ENCODE results near the gene NAPB. TPM values are rescaled to one million over a fixed set of nuclear protein-coding genes. Genes with fewer than 3 reads are reported as not detected.

Gene NAPB
- total and polyA plus RNA-seq, 10 of the 15 experiments (the other 5 are each of a cell fraction or from before 2014, with no cell fraction given) = 2.1 to 15.9 (median 7.2) TPM

DNA sequence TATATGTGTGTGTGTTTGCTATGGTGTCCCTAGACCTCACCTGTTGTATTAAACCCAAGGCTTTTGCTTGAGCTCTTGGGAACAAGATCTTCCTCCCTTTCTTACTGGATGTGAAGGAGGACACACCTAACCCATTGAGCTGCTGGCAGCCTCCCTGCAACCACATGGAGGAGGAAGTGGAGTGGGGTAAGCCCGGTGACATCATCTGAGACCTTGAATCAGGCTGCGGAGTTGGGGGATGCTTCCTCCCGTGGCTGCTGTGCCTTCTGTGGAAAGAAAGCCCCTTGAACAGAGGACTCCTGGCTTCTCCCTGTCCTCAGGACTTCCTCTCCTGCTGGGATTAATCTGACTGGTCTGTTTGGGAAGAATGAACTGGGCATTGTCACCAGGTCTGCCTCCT, 28.1 kb upstream of the NAPB start:
- in situ Hi-C loops (cut with MboI) = no loop called here
- no peak overlapping the region for H2AFZ ChIP-seq (ENCODE audit: control insufficient read depth, low read depth, low read length)
- H3K27me3 ChIP-seq (replicated peaks in 1 of 2; ENCODE audit: control insufficient read depth in 2 of 2, insufficient read depth in 2 of 2, low read length in 1 of 2) = no peaks in the 10 kb centered on the region
- no peaks in the 10 kb centered on the region for H3K4me1 ChIP-seq (ENCODE audit: control insufficient read depth, insufficient read depth, low read length)
- ChIA-PET RAD21 (ENCODE audit: unreplicated experiment) (no interaction called here), CTCF (interaction anchor here (1.6 kb wide), 1 partner anchor 9 kb away, joined by 4 read pairs; no protein-coding TSS in a partner anchor), SMC1A (ENCODE audit: uncharacterized antibody, unreplicated experiment) (no interaction called here), POLR2A (no interaction called here)
- H3K4me3 ChIP-seq = no peak overlapping the region
- ATAC-seq = peak; percentile 55
- H3K9ac ChIP-seq (ENCODE audit: control insufficient read depth, insufficient read depth, low read length) = no peak overlapping the region
- H3K9me3 ChIP-seq (replicated peaks; ENCODE audit: control insufficient read depth, insufficient read depth, low read length) = no peaks in the 10 kb centered on the region
- no peak overlapping the region for H3K27ac ChIP-seq (ENCODE audit: control insufficient read depth, insufficient read depth)
- intact Hi-C loops (cut with micrococcal nuclease; ENCODE audit: unreplicated experiment) = no loop called here
- no peaks in the 10 kb centered on the region for H3K79me2 ChIP-seq (ENCODE audit: control insufficient read depth, insufficient read depth, low read length)
- no peak for DNase-seq (ENCODE audit: low read depth, low spot score)
- TF ChIP-seq RUNX3 (IDR thresholded peaks at IDR 0.05; ENCODE audit: low read length) = peak; percentile 46
- TF ChIP-seq SP1 (IDR thresholded peaks at IDR 0.05; ENCODE audit: low read depth, low read length) = no peak
- TF ChIP-seq SPI1 (IDR thresholded peaks at IDR 0.05; ENCODE audit: borderline replicate concordance, insufficient read depth, low read depth, low read length) = peak; percentile 61; the same call in 1 of the 2 replicates
- peak; percentile 32; the same call in 1 of the 2 replicates for TF ChIP-seq ATF7 (IDR thresholded peaks at IDR 0.05; ENCODE audit: low read depth)
- TF ChIP-seq FOS (IDR thresholded peaks at IDR 0.05; ENCODE audit: borderline replicate concordance, extremely low read depth, insufficient read length) = no peak
- TF ChIP-seq, protein P1, sequence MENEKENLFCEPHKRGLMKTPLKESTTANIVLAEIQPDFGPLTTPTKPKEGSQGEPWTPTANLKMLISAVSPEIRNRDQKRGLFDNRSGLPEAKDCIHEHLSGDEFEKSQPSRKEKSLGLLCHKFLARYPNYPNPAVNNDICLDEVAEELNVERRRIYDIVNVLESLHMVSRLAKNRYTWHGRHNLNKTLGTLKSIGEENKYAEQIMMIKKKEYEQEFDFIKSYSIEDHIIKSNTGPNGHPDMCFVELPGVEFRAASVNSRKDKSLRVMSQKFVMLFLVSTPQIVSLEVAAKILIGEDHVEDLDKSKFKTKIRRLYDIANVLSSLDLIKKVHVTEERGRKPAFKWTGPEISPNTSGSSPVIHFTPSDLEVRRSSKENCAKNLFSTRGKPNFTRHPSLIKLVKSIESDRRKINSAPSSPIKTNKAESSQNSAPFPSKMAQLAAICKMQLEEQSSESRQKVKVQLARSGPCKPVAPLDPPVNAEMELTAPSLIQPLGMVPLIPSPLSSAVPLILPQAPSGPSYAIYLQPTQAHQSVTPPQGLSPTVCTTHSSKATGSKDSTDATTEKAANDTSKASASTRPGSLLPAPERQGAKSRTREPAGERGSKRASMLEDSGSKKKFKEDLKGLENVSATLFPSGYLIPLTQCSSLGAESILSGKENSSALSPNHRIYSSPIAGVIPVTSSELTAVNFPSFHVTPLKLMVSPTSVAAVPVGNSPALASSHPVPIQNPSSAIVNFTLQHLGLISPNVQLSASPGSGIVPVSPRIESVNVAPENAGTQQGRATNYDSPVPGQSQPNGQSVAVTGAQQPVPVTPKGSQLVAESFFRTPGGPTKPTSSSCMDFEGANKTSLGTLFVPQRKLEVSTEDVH (IDR thresholded peaks at IDR 0.05; ENCODE audit: low read depth, partially characterized antibody) = no peak
- FAIRE-seq = no peak
- no peaks in the 10 kb centered on the region for H3K36me3 ChIP-seq (ENCODE audit: control insufficient read depth in 2 of 2, insufficient read depth in 2 of 2, low read length in 1 of 2)
- no peak overlapping the region for H3K4me2 ChIP-seq (ENCODE audit: control insufficient read depth, insufficient read depth)
- no peaks in the 10 kb centered on the region for H4K20me1 ChIP-seq (ENCODE audit: control insufficient read depth, insufficient read depth)
- no TSS peak for BruUV-seq (replicated peaks)
- WGBS (ENCODE audit: insufficient coverage, insufficient replicate concordance, low lambda C conversion rate, missing lambda C conversion rate) = 17% methylated on average over 3 of the region's 3 CpGs

Data from GM12878 (cell line).